Activated T-cell treated with anti-CD3 and anti-CD28 coated beads for 24 hours (primary cell): ENCODE measurements around the gene HNRNPF.
A peak's percentile ranks its signal among the peaks of the same experiment; 100 is the strongest.
"Not testable (repeated sequence)": the region's sequence is repeated elsewhere in the genome, so short reads cannot be mapped to it uniquely, and the experiment has no call there.

ENCODE experiments used
- DNase-seq: peaks from one replicate; pipeline ENCODE4 v3.0.0-alpha.2; 2020; ENCODE audit warnings: low read depth

The HNRNPF gene

DNA sequence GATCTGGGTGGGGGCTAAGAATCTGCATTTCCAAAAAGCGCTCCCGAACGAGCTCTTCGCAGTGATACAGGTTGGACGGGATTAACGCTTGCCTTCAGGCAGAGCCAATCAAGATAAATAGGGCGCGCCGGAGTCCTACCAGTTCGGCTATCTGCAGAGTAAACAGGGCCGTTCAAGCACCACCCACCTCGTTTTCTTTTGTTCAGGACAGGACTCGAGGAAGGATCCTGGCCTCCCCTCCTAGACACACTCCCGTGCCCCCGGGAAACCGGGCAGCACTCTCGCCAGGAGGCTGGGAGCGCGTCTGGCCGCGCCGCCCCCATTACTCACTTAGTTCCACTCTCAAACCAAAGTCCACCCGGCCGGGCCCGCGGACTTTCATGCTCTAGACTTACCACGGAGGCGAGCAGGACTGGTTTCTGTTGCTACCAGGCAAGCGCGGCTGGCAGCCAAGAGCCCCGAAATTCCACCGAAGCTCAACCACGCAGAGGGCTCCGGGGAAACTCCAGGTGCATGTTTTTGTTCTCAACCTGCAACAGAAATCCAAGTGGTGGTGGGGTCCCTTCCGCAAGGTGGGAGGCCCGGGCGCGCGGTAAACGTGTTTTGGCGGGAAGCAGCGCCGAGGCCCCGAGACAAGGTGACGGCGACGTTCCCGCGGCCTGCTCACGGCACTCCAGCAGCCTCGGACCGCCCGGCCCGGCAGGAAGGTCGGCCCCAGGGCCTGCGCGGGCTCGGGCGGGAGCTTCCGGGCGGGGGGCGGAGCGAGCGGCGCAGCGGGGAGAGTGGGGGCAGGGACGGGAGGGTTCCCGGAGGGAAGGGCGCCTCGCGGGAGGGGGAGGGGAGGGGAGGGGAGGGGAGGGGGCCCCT lies 12.7 kb downstream of the HNRNPF start:
- DNase-seq: peak; percentile 72

DNA sequence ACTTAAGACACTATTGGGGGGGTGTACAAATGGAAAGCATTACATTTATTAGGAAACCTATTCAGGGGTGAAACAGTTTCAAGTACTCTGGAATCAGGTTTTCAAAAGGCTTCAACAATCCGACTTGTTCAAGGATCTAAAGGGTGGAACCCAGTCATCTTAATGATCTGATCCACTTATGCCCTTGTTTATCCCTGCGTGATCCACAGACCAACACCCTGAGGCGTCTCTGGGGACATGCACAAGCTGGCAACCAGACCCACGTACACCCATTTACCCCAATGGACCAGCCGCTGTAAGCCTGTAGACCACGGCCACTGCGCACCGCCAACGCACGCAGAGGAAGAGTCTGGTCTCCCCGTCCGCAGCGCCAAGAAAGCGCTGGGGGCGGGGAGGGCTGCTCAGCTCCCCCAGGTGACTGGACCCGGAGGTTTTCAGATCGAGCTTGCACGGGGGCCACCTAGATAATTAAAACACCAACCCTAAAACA lies 13.4 kb downstream of the HNRNPF start:
- no peak for DNase-seq

DNA sequence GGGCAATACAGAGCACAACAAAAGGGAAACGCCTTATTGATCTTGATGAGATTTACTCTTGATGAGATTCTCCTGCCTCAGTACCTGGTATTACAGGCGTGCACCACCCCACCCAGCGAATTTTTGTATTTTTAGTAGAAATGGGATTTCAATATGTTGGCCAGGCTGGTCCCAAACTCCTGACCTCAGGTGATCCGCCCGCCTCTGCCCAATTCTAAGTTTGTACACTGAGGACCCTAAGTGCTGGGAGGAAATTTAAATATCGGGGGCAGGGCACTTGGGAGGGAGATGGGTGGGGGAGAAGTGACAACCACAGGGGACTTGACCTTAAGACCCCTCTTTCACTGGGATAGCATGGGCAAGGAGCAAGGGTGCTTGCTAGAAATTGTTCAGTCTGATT lies 14.1 kb downstream of the HNRNPF start:
- DNase-seq: no peak

DNA sequence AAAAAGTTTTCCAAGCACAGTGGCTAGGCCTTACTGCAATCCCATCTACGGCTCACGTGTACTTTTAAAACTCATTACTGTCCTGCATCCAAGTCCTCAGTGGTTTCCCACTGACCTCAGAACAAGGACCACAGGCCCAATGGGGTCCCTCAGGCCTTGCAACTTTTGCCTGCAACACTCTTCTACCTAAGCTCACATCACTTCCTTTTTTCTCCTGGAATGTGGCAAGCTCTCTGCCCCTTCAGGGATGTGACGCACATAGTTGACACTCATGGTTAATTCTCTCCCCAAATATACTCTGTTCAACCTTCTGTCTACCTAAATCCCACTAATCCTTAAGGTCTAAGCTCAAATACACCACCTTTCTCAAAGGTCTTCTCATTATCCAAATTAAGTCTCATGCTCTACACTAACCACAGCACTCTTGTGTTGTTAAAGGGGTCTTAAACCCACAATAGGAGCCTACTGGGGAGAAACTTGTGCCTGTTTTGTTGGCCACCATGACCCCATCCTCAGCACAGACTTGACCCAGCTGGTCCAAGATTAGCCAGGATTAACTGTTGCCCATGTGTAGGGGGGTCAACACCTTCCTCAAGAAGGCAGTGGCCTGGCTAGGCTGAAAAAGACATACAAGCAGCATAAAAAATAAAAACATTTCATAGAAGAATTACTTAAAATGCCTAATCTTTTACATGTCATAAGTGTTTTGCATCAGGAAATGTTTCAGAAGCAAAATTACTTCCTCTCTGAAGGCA lies 15.2 kb downstream of the HNRNPF start:
- no peak for DNase-seq

DNA sequence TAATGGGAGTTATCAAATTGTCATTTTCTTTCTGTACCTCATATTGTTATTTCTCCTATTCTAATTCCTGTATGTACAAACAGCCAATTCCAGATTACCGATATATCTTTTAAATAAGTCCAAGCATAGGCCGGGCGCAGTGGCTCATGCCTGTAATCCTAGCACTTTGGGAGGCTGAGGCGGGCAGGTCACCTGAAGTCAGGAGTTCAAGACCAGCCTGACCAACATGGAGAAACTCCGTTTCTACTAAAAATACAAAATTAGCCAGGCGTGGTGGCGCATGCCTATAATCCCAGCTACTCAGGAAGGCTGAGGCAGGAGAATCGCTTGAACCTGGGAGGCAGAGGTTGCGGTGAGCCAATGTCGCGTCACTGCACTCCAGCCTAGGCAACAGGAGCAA lies 15.8 kb downstream of the HNRNPF start:
- not testable (repeated sequence) for DNase-seq

DNA sequence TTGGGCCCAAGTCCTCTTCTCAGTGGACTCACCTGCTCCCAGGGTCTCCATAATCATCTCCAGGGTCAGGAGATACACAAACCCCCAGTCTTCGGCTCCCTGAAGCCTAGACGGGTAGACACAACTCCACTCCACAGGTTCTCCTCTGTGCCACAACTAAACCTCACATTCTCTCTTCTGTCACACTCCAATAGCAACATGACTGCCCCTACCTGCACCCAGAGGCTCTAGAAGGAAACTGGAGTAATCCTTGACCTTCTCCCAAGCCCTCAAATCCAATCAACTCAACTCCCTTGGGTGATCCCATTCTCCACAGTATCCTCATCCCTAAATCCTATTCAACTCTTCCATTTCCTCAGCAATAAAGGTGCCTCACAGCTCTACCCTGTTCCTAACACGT lies 16.2 kb downstream of the HNRNPF start:
- no peak for DNase-seq

DNA sequence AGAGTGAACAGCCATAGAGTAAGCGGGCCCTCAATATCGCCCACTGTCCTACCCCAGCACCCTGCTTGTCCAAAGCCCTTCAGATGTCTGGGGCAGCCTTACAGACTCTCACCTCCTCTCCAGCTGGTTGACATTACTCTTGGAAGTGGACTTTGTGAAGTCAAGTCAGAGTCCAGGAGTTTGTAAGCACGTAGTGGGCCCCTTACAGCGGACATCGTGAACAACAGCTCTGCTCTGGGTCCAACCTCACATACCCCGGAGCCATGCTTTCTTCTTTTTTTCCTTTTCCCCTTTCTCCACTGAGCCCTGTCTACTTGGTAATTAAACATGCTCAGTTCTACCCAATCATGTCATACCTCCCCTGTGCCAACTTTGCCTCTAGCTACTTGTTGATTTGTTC lies 17.5 kb downstream of the HNRNPF start:
- no peak for DNase-seq

DNA sequence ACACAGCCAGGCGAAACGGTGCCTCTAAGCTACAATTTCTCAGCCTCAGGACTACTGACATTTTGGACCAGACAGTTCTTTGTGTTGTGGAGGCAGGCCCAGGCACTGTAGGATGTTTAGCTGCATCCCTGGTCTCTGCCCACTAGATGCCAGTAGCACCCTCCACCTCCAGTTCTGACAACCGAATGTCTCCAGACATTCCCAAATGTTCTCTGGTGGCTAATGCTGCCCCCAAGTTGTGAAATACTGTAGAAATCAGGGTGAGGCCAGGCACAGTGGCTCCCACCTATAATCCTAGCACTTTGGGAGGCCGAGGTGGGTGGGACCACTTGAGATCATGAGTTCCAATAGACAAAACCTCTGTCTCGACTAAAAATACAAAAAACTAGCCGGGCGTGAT lies 18.2 kb downstream of the HNRNPF start:
- DNase-seq: no peak

DNA sequence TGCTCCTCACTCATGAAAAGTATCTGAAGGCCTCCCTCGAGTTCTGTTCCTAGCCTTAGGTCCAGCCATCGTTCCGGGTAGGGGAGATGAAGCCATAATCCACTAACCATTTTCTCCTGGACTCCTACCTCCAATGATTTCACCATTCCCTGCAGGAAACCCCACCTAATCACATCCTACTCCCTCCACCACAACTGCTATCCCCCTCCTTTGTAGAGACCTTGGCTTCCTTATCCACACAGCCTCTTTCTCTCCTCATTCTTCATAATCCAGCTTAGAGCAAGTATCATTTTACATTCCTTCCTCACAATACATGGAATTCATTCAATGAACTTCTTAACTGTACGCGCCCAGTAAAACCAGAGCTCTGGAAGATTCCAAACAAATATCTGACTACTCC lies 18.7 kb downstream of the HNRNPF start:
- no peak for DNase-seq

DNA sequence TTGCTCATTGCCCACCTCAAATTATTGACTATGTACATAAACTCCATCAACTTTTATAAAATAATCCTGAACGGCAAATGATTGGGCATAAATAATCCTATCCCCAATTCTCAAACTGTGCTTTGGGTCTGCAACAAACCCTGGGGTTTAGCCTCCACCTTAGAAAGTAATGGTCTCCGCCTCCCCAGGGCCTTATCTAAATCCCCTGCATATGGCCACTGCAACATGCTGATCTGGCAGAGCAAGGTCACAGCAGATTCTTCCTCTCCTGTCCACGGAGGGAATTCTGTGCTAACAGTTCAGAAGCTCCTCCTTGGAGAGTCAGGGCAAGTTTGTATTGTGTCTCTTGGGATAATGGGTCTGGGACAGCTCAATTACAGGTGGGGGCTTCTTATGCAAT lies 19.1 kb downstream of the HNRNPF start:
- no peak for DNase-seq

DNA sequence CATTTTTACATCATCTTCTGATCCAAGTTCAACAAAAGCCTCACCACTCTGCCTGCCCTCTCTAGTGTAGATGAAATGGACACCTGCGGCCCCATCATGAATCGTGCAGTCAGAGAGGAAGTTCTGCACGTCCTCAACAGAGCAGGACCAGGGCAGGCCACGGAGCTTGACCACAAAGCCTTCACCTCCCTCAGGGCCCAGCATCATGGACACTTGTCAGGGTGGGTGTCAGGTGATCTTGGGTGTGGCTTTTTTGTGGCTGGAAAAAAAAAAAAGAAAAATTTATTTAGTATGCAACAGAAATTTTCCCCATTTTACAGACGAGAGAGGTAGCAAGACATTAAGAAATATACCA lies 21.3 kb downstream of the HNRNPF start:
- no peak for DNase-seq

DNA sequence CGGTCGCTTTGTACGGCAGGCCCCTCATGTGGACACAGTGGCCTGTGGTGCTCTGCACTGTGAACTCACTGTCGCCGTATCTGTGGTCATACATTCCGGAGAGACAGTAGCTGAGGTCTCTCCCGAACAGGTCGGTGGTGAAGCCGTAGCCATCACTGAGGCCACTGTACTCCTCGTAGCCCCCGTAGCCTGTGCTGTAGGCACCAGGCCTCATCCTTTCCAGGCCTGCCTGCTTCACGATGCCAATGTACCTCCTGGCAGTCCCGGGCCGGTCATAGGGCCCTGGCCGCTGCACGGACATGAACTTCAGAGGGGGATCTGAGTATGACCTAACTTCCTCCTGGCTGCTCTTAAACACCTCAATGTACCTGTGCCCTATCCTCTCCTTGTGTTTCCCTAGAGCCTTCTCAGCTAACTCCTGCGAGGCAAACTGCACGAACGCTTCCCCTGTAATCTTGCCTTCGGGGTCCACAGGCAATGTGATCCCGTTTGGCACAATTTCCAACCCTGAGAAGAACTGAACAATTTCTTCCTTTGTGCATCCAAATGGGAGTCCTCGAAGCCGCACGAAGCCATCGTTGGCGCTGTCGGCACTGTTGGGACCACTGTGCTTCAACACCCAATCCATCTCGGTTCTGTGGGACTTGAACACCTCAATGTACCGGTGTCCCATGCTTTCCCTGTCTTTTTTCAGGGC lies 21.9 kb downstream of the HNRNPF start:
- no peak for DNase-seq

DNA sequence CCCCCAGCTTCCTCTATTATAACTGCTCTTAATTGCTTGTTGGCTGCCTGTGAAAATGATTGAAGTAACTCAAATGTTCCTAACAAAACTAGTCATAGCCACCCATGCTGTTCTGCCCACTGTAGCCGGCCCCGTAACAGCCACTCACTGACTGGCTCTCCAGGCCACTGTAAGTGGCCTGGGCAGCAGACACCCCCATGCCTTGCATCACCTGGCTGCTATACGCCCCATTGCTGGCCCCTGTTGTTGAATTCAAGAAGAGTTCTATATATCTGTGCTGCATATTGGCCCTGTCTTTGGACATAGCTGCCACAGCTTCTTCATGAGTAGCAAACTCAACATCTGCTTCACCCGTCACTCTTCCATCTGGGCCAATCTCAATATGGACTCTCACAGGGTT lies 22.4 kb downstream of the HNRNPF start:
- DNase-seq: no peak

DNA sequence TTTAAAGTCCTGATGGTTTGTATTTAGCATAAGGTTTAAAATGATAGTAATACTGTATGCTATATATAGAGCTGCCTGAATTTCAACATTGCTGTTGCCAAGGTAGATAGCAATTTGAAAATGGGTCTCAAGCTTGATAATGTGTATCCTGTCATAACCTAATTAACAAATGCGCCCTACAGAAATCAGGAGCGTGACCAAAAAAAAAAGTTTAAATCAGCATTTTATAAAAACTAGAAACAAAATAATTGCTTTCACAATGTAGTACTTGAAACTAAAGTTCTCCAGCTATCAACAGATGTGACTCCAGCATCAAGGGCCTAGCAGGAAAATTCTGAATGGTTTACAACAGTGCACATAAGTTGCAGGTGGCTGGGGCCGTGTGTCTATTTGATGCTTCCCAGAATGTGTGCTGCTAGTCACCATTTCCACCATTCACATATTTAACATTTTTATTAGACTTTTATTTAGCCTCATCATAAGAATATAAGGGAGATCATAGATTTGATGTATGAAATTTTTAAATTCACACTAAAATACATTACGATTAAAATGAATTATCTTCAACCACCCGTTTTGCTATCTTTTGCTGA lies 23.5 kb downstream of the HNRNPF start:
- no peak for DNase-seq

DNA sequence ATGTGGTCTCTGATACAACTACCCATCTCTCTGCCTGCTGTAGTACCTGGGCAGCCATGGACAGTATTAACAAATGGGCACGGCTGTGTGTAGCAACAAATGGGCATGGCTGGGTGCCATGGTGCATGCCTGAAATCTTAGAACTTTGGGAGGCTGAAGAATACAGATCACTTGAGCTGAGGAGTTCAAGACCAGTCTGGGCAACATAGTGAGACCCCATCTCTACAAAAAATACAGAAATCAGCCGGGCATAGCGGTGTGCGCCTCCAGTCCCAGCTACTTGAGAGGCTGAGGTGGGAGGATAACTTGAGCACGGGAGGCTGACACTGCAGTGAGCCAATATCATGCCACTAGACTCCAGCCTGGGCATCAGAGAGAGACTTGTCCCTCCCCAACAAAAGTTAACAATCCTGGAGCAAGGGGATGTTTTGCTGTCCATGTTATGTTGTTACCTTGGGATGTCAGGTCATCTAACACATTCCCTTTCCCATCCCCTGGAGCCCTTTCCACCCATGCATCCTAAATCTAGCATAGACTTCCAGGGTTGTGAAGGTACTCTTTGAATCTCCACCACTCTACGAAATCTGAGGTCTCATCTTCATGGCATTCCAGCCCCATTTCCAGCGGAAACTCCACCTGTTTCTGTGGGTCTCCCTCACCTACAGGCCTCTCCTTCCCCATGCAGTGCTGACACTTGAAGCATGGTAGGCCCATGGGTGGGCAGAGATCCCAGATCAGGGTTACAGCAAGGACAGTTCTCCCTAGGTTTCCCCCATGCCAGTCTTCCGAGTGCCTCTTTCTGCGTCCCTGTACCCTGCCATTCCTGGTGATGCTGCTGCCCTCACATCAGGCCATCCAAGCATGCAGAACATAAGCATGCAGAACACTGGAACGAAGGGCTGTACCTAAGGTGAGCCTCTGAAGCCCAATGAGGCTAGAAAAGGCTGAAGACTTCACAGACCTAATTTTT lies 24.4 kb downstream of the HNRNPF start:
- no peak for DNase-seq

DNA sequence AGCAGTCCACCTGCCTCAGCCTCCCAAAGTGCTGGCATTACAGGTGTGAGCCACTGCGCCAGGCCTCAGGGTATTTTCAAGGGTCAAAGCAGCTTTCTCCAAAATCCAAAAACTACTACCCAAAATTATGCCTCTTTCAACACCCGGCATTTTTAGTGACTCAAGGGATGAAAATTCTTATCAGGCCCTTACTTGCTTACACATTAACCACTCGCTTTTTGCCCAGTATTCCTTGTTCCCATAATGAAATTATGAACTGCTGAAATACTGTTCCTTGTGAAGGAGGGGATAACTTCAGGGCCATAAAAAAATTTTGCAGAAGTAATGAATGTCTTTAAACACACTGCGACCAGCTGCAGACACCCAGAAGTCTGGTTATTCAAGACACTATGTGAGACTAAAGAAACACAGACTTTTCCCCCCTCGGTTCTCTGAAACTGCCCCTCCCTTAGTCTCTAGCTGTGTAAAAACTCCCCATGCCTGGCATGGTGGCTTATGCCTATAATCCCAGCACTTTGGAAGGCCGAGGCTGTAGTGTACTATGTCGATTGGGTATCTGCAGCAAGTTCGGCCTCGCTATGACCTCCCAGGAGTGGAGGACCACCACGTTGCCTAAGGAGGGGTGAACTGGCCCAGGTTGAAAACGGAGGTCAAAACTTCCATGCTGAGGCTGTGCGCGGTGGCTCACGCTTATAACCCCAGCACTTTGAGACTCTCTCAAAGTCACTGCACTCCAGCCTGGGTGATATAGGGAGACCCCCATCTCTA lies 25.6 kb downstream of the HNRNPF start:
- DNase-seq: no peak

DNA sequence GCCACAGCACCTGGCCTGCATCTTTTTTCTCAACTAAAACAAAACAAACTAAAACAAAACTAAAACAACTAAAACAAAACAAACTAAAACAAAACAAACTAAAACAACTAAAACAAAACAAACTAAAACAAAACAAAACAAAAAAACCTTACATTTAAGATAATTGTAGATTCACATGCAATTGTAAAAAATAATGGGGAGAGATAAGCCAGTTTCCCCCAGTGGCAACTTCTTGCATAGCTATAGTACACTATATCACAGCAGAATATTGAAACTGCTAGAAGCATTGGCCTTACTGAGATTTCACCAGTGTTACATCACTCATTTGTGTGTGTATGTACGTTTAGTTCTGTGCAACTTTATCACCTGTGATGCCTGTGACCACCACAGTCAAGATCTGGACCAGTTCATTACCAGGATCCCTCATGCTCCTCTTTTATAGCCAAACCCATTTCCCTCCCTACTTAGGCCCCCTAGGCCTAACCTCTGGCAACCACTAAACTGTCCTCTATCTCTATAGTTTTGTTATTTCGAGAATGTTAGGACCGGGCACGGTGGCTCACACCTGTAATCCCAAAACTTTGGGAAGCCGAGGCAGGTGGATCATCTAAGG lies 28.3 kb downstream of the HNRNPF start:
- DNase-seq: no peak

DNA sequence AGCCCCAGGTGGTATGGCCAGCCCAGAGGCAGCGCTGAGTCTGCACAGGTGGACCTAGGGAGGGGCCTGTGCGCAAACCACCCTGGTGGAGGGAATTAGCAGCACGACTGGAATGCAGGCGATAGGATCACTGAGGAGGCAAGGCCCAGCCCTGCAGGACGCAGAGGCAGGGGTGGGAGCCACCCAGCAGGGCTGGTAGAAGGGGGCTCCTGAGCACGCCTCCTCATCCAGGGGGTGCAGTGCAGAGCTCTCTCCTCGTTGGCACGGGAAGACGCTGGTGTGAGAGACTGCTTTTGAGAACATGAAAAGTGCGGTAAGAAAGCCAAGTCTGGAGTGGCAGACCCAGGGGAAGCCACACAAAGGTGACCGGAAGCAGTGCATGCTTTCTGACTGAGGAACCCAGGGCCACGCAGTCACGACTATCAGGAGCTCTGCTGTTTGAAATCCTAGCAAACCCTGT lies 31.5 kb downstream of the HNRNPF start:
- no peak for DNase-seq

DNA sequence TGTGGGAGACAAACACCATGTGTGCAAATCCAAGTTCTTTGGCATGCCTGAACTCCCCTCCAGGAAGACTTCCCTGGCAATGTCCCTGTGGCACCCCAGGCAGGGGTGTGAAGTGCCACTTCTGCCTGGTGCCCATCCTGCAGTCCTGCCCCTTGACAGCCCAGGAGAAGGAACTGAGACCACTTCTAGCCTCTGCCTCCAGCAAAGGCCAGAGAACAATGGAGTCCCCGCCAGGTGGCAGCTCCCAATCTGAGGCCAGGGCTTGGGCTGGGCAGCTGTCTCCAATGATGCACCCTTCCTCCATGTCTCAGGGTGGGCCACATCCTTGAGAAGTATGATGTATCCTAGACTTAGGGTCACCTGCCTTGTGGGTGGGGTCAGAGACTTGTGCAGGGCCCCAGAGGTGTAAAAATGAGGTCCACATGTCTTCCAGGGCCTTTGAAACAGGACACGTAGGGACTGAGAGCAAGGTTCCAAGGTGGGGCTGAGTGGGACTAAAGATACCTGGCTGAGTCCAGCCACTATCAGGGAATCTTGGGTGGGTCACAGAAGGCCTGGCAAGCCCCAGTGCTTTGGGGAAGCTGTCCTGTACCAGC lies 32.1 kb downstream of the HNRNPF start:
- no peak for DNase-seq
